Fibroblast of skin of abdomen (primary cell): ENCODE measurements around the gene HS6ST3.

Source experiments
- DNase-seq: peaks from one replicate; pipeline ENCODE4 v3.0.0-alpha.2; 2013

HS6ST3 gene

DNA sequence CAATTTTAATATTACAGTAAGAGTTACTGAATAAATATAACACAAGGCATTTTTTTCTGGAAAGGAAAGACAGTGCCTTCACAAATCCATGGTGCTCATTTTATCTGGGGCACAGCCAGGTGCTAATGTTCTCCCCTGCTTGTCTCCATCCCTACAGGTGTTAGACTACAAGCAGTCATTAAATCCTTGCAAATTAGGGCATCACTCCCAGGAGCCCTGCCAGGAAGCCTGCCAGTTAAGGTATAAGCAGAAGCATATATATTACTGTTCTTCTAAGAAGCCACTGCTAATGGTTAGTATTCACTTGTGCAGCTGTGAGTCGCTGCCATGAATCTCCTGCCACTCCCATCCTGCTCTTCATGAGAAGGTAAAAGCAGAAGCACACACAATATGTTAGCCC is 754.7 kb downstream of the HS6ST3 start:
- no peak for DNase-seq

DNA sequence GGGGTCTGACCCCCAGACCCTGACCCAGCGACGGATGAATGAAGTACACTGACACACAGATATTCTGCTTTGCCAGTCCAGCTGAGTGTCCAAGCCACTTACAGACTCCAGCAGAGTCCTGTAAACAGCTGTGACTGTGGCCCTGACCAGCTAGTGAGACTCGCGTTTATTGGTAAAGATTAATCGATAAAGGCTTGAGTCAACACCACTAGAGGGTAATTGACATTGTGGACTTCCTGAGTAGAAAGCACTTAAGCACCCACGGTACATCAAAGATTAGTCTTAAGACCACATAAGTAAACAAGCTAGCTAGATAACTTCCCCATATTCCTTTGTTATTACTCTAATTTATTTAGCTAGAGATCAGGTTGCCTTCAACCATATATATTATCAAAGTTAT is 758.4 kb downstream of the HS6ST3 start:
- no peak for DNase-seq

DNA sequence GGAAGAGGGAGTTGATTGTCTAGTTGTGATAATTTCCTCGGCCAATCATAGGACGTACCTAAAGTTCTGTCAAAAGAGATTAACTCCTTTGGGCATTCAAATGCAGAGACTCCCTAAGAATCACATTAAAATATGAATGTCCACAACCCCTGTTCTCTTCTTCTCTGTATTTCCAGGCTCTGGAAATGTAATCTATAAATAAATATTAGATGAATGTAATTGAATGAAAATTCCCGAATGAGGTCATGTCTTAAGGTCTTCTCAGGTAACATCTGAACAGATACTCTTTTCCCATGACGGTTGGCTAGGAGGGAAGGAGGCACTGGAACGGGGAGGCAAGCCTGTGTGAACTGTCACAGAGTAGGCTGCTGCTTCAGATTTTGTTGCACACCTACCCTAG is 759.2 kb downstream of the HS6ST3 start:
- DNase-seq: no peak

DNA sequence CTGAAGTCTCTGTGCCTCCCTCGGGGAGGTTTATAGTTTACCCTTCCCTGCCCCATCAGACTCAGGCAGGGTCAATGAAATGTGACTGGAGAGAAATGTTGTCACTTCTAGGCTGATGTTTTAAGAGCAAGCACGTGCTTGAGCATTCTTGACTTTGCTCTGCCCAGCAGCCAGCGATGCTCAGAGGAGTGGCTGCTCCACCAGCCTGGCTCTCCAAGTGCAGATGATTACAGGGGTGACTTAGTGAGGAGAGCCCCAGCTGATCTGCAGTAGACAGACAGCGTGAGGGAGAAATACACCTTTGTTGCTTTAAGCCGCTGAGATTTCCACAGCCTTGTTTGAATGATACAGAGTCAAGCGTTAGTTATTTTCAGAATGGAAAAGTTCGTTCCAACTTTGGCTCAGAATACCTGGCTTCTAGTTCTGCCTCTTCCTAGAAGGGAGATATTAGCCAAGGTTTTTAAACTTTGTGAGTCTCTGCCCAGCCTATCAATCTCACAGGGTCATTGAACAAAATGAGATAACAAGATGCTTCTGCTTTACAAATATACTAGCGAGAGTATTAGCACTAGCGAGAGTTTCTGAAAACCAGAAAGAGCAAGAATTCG is 760.7 kb downstream of the HS6ST3 start:
- DNase-seq: no peak

DNA sequence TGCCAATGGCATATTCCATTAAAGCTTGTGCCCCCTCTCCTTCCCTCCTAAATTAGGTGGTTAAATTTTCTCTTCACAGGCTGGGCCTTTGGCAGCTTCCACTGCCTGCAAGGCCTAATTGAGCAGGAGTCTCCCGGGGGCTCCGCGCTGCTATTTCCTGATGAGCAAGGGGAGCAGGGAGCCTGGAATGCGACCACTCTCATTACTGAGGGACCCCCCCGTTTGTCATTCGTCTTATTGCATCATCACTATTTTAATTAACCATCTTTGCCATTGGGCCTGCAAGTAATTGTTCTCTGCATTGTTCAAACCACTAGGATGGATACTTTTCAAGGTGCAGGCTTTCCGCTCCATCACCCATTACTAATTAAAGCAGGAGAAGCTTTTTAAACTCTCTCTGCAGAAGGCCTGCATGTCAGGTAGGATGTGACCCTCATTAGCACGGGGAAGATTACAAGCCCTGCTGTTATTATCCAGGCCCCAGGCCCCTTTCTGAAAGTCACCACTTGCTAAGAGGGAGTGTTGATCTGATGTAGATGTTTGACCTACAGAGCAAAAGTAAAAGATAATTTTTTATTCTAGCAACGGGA is 762.0 kb downstream of the HS6ST3 start:
- DNase-seq: no peak

DNA sequence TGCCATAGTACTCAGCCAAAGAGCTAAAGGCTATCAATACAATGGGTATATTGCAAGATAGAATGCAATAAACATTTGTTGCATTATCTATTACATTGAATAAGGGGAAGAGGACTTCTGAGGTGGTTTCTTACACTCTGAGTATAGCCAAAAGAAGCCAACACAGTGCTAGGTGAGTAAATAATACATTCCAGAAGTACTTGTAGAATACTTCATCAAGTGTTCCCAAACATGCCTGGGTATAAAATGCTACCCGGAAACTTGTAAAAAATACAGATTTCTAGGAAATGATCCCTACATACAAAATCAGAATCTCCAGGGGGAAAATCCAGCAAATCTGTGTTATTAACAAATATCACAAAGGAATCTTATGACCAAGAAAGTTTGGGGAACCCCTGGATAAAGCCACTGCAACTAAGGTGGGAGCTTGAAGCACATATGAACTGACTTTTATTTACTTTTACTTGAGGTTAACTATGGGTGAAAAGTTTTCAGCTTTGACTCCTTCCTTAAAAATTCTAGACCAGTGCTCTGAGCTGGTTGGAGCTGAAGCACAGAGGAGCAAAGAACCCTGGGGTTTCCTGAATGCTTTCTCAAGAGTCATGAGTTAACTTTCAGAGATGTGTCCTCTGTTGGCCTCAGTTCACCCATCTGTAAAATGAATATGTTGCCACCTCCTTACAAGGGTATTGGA is 768.4 kb downstream of the HS6ST3 start:
- DNase-seq: no peak

DNA sequence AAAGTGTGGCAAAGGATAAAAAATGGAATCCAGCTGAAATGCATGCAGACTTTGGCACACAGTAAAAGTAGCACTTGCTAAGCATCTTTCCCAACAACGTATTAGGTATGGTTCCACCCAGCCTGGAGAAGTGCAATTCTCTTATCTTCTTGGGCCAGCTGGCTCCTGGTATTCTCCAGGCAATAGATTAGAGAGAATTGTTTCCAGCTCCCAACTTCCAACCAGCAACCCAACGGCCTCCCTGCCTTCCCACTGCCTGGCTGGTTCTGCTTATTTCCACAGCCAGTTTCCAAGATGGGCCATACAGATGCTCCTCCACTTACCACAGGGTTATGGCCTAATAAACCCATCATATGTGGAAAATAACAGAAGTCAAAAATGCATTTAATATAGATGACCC is 771.0 kb downstream of the HS6ST3 start:
- no peak for DNase-seq

DNA sequence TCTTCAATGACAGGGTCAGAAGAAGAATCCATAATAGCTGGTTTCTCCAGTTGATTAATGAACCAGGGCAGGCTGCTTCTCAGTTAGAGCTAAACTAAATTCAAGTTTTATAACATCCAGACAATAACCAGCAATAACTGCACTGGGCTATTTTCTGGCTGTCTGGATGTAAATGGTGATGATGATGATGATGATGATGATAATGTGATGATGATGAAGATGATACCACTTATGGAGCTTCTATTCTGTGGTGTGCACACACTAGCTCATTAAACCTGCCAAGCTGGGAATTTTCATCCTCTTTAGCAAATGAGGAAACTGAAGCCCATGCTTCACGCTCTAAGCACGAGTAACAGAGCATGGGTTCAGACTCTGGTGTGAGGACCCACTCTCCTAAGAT is 772.2 kb downstream of the HS6ST3 start:
- no peak for DNase-seq

DNA sequence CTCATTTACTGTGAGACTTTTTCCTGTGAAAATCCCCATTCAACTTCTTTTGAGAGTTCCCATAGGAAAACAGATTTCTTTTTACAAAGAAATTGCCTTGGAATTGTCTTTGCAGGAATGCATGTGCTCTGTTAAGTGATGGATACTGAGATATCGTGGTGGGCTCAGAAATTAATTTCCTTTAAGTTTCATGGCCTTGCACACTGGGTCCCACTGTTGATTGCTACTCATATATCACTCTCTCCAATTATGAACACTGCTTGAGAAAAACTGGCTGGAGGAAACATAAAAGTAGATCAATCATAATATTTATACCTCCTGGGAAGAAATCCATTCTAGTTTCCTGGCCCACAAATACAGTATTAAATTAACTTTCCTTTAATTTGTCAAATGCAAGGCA is 773.1 kb downstream of the HS6ST3 start:
- no peak for DNase-seq

DNA sequence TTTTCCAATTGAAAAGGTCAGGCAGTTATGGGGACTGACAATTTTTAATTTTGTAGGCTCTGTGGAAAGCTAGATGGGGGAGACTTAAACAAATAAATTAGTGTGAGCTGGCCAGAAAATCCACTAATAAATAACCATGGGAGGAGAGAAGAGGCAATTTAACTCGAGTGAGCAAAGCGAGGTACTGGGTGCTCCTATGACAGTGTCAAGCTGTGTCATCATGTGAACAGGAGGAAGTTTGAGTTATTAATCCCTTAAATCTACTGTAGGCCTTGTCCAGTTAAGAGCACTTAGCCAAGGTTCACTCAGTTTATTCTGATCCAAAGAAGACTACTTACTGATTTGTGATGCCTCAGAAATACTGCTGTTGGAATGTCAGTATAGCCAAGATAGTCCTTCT is 781.6 kb downstream of the HS6ST3 start:
- no peak for DNase-seq

DNA sequence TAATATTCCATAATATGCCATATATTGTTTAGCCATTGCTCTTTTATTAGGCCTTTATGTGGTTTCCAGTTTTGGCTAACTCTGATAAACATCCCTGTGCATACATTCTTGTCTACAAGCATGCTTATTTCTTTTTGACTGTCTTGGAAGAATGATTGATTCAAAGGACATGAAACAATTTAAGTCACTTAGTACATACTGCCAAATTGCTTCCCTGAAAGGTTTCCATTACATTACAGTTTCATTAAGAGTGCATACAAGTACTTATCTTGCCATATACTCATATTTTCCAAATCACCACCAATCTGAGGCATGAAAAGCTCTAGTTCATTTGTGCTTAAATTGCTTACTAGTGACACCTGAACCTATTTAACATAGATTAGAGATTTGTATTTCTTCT is 790.5 kb downstream of the HS6ST3 start:
- DNase-seq: no peak
